GM12873 (cell line): ENCODE measurements around the gene TRDMT1.

Experiments
- TF ChIP-seq, protein P1 (sequence below): IDR thresholded peaks from 2 replicates; pipeline ENCODE4 v1.5.1; 2012; ENCODE audit warnings: low read depth, mild to moderate bottlenecking, moderate library complexity, low read length, control low read depth; ENCODE audit not compliant: insufficient read depth; ENCODE audit errors: missing control alignments

The TRDMT1 gene

DNA sequence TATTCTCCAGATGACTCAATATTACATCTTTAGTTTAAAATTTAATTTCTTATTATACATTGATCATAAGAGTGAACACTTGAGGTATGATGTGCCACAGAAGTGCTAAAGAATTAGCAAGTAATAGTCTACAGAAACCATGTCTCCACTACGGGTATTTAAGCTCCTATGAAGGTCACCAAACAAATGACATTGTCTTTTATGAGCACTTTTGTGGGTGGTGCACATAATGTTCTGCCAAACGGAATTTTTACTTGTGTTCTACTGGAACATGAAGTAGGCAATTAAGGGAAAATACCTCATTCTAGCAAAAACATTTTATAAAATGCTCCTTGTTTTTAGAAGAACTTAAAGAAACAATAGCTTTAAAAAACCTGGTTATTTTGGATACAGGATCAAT, 44.4 kb downstream of the TRDMT1 start:
- TF ChIP-seq, protein P1, sequence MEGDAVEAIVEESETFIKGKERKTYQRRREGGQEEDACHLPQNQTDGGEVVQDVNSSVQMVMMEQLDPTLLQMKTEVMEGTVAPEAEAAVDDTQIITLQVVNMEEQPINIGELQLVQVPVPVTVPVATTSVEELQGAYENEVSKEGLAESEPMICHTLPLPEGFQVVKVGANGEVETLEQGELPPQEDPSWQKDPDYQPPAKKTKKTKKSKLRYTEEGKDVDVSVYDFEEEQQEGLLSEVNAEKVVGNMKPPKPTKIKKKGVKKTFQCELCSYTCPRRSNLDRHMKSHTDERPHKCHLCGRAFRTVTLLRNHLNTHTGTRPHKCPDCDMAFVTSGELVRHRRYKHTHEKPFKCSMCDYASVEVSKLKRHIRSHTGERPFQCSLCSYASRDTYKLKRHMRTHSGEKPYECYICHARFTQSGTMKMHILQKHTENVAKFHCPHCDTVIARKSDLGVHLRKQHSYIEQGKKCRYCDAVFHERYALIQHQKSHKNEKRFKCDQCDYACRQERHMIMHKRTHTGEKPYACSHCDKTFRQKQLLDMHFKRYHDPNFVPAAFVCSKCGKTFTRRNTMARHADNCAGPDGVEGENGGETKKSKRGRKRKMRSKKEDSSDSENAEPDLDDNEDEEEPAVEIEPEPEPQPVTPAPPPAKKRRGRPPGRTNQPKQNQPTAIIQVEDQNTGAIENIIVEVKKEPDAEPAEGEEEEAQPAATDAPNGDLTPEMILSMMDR, result no peak

DNA sequence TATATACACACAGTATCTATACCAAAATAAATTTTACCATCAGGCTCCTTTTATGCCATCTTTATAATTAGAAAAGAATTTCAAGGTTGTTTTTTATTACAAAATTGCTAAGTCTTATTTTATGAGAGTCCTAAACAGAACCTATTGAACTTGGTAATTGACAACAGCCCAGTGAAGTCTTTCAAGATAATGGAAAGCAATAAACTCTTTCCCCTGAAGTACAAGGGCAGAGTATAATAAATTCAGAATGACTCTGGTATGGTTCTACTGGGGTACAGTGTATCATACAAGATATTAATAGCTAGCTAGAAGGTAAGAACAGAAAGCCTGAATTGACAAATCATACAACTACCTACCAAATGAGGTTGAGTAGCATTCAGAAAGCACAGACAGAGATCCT, 45.6 kb downstream of the TRDMT1 start:
- TF ChIP-seq, protein P1, result no peak

DNA sequence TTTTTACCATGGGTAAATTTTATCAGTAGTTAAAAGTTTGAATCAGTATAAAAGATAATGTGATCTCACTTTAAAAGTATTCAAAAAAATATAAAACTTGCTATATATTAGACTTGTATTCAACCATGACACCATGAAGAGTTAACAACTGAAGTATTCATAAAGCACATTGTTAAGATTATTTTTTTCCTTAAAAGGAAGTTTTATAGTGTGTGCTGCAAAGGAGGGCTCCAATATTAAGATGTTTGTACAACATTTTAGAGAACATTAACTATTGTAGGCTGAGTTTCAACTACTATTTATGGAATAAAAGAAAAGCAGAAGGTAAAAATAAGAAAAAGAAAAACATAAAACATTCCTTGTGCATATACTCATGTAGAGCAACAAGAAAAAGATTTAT, 47.4 kb downstream of the TRDMT1 start:
- TF ChIP-seq, protein P1, result no peak

DNA sequence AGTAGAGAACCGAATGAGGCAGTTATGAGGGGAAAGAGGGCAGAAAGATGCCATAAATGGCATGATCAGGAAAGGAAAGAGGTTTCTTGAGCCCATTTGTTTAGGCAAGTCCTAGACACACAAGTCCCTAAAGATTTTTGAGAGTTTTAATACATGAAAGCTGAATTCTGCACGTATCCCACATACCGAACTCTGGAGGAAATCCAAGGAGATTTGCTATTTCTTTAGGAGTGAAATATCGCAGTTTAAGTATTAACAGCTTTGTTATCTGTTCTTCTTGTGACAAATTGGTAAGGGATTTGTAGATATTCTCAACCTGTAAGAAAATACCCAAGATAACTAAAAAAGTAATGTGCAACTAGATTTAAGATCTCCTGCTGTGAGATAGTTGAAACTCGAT, 48.2 kb downstream of the TRDMT1 start:
- TF ChIP-seq, protein P1, result no peak

DNA sequence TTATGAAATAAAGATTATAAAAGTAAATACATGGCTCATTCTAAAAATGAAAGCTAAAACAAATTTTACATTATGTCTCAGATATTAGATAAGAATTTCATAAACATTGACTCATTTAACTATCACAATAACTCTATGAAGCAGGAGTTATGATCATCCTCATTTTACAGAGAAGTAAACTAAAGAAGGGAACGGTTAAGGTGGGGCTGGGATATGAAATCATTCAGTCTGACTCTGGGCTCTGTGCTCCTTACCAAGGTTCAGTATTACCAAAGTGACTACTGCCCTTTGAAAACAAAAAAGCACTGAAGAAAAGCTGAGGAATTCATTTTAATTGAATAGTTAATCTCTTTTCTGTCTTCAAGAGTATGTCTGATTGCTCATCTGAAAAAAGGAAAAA, 49.8 kb downstream of the TRDMT1 start:
- TF ChIP-seq, protein P1, result no peak

DNA sequence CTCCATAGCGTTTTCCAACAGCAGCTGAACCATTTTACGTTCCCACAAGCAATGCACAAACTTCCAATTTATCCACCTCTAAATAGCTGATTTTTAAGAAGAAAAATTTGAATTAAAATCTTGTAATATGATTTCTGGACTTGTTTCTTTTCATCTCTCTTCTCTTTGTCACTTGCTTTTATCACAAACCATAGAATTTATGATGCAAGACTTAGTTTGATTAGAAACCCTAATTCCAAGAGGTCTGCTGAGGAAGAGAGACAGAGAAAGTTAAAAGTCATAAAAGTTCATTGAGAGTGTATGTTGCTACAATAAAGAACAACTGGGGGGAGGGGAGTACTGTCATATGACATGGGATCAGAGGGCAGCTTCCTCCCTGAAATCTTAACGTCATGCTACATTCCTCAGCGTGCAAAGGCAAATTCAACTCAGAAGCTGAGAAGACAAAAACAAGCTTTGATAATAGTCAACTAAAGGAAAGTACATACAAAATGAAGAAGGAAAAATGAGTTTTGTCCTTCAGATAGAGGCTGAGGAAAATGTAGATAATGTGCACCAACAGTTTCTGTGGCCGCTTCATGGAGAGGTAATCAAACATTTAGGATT, 53.5 kb downstream of the TRDMT1 start:
- TF ChIP-seq, protein P1, result no peak

DNA sequence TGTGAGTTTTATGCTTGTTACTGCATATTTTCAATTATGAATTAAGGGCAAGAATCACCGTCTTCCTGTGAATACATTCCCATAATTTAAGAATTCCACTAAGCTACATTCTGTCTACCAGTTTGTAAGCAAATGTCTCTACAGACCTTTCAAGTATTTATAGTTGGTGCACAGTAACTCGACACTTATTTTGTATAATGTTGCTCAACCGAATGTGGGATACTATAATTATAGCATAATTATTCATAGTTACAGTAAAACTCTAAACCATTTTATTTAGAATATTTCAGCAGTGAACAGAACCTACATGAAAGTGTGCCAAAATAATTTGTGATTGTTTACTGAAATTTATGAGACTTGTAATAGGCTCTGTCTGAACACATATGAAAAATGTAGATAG, 54.6 kb downstream of the TRDMT1 start:
- TF ChIP-seq, protein P1, result no peak
